HEK293T (cell line): ENCODE data around the gene TIAL1.

Source experiments
- FOXM1 ChIP-seq: fragments of 450-650 bp; IDR thresholded peaks from 2 replicates; pipeline ENCODE4 v1.6.1; 2017; ENCODE audit warnings: mild to moderate bottlenecking, borderline replicate concordance
- SUZ12 ChIP-seq: fragments of 450-650 bp; IDR thresholded peaks from 2 replicates; pipeline ENCODE4 v1.6.1; 2016; ENCODE audit warnings: mild to moderate bottlenecking

DNA sequence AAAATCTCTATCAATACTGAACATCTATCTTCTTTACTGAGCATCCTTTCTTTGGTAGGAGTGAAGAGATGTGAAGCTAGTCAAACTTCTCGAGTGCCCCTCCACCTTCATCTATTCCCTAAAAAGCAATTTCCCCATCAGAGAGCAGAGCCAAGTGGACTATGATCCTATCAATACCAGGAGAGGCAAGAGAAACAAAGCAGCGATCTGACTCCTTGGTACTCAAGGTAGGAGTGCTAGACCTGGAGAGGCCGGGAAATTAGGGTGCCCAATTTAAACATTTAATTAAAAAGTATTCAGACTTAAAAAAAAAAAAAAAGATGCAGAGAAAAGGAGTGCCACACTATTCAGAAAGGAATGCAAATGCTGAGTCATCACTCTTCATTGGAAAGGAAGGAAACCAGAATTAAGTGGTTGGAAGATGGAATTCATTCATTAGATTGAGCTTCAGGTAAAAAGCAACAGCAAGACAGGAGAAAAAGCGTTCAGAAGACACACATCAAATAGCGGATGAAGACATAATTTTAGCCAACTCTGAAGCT, 1.6 kb downstream of the TIAL1 start:
- TF ChIP-seq FOXM1, result no peak
- no peak for TF ChIP-seq SUZ12
